K562 (cell line): ENCODE measurements around the gene TIFAB. TPM values are rescaled to one million over a fixed set of nuclear protein-coding genes. Genes with fewer than 3 reads are reported as not detected.
A peak's percentile ranks its signal among the peaks of the same experiment; 100 is the strongest.

Source experiments
- BRD9 ChIP-seq: fragments of 450-650 bp; IDR thresholded peaks from 2 replicates; pipeline ENCODE4 v1.6.1; 2018; ENCODE audit warnings: low read depth; ENCODE audit not compliant: partially characterized antibody
- CAMTA2 ChIP-seq: fragments of 250-450 bp; sonication (Bioruptor Pico); conservative IDR thresholded peaks from 2 replicates; pipeline ENCODE4 v1.5.1; 2022
- DACH1 ChIP-seq: fragments of 450-650 bp; IDR thresholded peaks from 2 replicates; pipeline ENCODE4 v1.6.1; 2018; ENCODE audit not compliant: partially characterized antibody
- ELK3 ChIP-seq: fragments of 450-650 bp; formaldehyde crosslinking; IDR thresholded peaks from 2 replicates; pipeline ENCODE4 v1.4.0; 2020; ENCODE audit warnings: mild to moderate bottlenecking
- NCOA2 ChIP-seq, 2 experiments: fragments of 450-650 bp; IDR thresholded peaks; 2 replicates each; pipeline ENCODE4 v1.6.1; 2018; ENCODE audit warnings: mild to moderate bottlenecking in 2 of 2, moderate library complexity in 1 of 2; ENCODE audit not compliant: partially characterized antibody in 2 of 2
- RBM39 ChIP-seq: fragments of 200-400 bp; formaldehyde crosslinking; optimal IDR thresholded peaks from 2 replicates; pipeline ENCODE3; 2018; ENCODE audit warnings: low read depth, low read length
- SMARCA4 ChIP-seq: fragments of 450-650 bp; IDR thresholded peaks from 2 replicates; pipeline ENCODE4 v1.6.1; 2016
- SRSF1 ChIP-seq: fragments of 200-400 bp; formaldehyde crosslinking; IDR thresholded peaks from 2 replicates; pipeline ENCODE4 v1.6.1; 2017; ENCODE audit warnings: mild to moderate bottlenecking, low read depth, low read length, moderate library complexity
- TCF7L2 ChIP-seq: fragments of 150-350 bp; IDR thresholded peaks from 2 replicates; pipeline ENCODE4 v1.6.1; 2016; ENCODE audit warnings: low read depth, mild to moderate bottlenecking, low read length, moderate library complexity
- TEAD2 ChIP-seq: fragments of 450-650 bp; IDR thresholded peaks from 2 replicates; pipeline ENCODE4 v1.6.1; 2016; ENCODE audit warnings: missing genetic modification characterization, control low read depth, missing compliant biosample characterization
- TGIF2 ChIP-seq: sonication (generic); formaldehyde crosslinking; IDR thresholded peaks from 2 replicates; pipeline ENCODE4 v1.8.1; 2022; ENCODE audit warnings: mild to moderate bottlenecking, missing genetic modification reagents, moderate library complexity
- ZNF146 ChIP-seq: IDR thresholded peaks from one replicate; pipeline ENCODE4 v1.6.1; 2018; ENCODE audit warnings: missing compliant biosample characterization; ENCODE audit not compliant: unreplicated experiment
- ZNF311 ChIP-seq: fragments of 250-450 bp; sonication (Bioruptor Pico); IDR thresholded peaks from 2 replicates; pipeline ENCODE4 v1.4.0; 2020; ENCODE audit warnings: mild to moderate bottlenecking, moderate library complexity
- polyA plus RNA-seq, 8 experiments: library from polyadenylated mRNA; depleted of rRNA in 4 of 8; stranded (reverse) in 5 of 8; unstranded in 3 of 8; fragments of >200 nt; fragmentation: Nextera tagmentation in 2 of 8; fragmentation: Illumina TruSeq in 1 of 8; extraction: Ambion mirVana in 2 of 8; extraction: Trizol in 1 of 8; gene quantifications; 2 replicates each; pipeline versions ENCODE4 v1.2.1 to v1.2.3, GENCODE V29; 2011 to 2014; ENCODE audit warnings: inconsistent platforms in 1 of 8, missing spikeins in 1 of 8
- total RNA-seq, 7 experiments: library from RNA; depleted of rRNA in 6 of 7; stranded (reverse); fragments of >200 nt in 6 of 7; fragmentation: Illumina TruSeq in 2 of 7; extraction: Trizol in 2 of 7; gene quantifications; 2 replicates each; pipeline versions ENCODE4 v1.2.1 to v1.2.3, GENCODE V29; 2011 to 2021; ENCODE audit warnings: low replicate concordance in 1 of 7
- TF ChIP-seq, protein P1 (sequence below), 2 experiments: fragments of 450-650 bp; IDR thresholded peaks; 2 replicates each; pipeline ENCODE4 v1.6.1; 2016; ENCODE audit warnings: mild to moderate bottlenecking in 2 of 2, borderline replicate concordance in 1 of 2, low read depth in 1 of 2, moderate library complexity in 1 of 2
- TF ChIP-seq, protein P2 (sequence below): fragments of 250-450 bp; sonication (Bioruptor Pico); IDR thresholded peaks from 2 replicates; pipeline ENCODE4 v1.4.0; 2020

The TIFAB gene
- total and polyA plus RNA-seq, 9 of the 15 experiments (the other 6 are each of a cell fraction or from before 2014, with no cell fraction given) = not detected

- TF ChIP-seq, protein P1, sequence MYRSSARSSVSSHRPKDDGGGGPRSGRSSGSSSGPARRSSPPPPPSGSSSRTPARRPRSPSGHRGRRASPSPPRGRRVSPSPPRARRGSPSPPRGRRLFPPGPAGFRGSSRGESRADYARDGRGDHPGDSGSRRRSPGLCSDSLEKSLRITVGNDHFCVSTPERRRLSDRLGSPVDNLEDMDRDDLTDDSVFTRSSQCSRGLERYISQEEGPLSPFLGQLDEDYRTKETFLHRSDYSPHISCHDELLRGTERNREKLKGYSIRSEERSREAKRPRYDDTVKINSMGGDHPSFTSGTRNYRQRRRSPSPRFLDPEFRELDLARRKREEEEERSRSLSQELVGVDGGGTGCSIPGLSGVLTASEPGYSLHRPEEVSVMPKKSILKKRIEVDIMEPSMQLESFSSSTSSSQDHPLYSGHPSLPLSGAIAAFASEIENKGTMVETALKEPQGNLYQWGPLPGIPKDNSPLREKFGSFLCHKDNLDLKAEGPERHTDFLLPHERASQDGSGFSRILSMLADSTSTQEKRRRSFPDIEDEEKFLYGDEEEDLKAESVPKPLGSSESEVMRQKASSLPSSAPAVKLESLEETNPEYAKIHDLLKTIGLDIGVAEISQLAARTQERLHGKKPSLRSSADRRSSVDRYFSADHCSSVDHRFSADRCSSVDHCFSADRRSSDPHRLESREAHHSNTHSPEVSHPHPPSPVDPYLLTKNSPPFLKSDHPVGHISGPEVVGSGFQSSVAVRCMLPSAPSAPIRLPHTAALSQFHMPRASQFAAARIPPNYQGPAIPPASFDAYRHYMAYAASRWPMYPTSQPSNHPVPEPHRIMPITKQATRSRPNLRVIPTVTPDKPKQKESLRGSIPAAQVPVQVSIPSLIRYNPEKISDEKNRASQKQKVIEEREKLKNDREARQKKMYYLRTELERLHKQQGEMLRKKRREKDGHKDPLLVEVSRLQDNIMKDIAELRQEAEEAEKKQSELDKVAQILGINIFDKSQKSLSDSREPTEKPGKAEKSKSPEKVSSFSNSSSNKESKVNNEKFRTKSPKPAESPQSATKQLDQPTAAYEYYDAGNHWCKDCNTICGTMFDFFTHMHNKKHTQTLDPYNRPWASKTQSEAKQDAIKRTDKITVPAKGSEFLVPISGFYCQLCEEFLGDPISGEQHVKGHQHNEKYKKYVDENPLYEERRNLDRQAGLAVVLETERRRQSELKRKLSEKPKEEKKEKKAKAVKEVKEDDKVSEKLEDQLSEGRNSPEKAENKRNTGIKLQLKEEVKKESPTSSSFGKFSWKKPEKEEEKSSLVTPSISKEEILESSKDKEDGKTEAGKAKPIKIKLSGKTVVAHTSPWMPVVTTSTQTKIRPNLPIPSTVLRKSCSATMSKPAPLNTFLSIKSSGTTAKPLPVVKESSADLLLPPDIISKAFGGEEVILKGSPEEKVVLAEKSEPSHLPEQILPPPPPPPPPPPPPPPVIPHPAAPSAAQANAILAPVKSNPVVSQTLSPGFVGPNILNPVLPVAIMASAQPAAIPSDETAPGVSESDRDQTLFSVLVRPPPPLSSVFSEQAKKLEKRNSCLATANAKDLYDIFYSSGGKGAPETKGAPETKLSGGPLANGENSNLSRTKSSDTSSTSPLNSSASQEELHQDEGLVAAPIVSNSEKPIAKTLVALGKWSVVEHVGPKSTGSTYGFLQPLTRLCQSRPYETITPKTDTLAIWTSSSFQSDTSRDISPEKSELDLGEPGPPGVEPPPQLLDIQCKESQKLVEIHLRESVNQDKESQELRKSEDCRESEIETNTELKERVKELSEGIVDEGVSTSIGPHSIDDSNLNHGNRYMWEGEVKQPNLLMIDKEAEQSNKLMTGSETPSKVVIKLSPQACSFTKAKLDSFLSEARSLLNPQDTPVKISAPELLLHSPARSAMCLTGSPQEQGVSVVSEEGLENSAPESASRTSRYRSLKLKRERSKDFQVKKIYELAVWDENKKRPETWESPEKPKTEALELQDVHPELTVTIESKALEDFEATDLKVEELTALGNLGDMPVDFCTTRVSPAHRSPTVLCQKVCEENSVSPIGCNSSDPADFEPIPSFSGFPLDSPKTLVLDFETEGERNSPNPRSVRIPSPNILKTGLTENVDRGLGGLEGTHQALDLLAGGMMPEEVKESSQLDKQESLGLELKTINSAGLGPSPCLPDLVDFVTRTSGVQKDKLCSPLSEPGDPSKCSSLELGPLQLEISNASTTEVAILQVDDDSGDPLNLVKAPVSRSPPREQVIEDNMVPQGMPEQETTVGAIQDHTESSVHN (IDR thresholded peaks at IDR 0.05; ENCODE audit: borderline replicate concordance in 1 of 2, low read depth in 1 of 2) = no peak
- TF ChIP-seq SRSF1 (no peak), BRD9 (no peak), SMARCA4 (no peak), ELK3 (CRISPR knock-in tag) (no peak), ZNF311 (CRISPR knock-in tag) (no peak), TCF7L2 (no peak), ZNF146 (no peak), RBM39 (no peak), TEAD2 (no peak), NCOA2 (IDR thresholded peaks at IDR 0.05; ENCODE audit: partially characterized antibody in 2 of 2) (no peak), DACH1 (no peak), TGIF2 (no peak), CAMTA2 (CRISPR knock-in tag) (no peak)
- TF ChIP-seq, protein P2, sequence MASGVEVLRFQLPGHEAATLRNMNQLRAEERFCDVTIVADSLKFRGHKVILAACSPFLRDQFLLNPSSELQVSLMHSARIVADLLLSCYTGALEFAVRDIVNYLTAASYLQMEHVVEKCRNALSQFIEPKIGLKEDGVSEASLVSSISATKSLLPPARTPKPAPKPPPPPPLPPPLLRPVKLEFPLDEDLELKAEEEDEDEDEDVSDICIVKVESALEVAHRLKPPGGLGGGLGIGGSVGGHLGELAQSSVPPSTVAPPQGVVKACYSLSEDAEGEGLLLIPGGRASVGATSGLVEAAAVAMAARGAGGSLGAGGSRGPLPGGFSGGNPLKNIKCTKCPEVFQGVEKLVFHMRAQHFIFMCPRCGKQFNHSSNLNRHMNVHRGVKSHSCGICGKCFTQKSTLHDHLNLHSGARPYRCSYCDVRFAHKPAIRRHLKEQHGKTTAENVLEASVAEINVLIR (CRISPR knock-in tag) = peak; percentile 72
Measured at GRCh38 chr5:135398855-135399793, 53.0 kb downstream of the TIFAB start, which contains the start of gene MACROH2A1 (continued).
